Central memory CD8-positive, alpha-beta T cell (primary cell): ENCODE results near the gene NECAB2.
"Not testable (repeated sequence)": the region's sequence is repeated elsewhere in the genome, so short reads cannot be mapped to it uniquely, and the experiment has no call there.

ENCODE experiments used
- ATAC-seq: fragments of 150-1000 bp; cut with Tn5 transposase; replicated peaks from 2 replicates; pipeline ENCODE4 v1.10.0; 2022; ENCODE audit warnings: mild to moderate bottlenecking, moderate FRiP score, moderate number of reproducible peaks; ENCODE audit not compliant: poor library complexity, severe bottlenecking; ENCODE audit errors: extremely low read depth
- DNase-seq, 2 donors: peaks; one replicate each; pipeline ENCODE4 v3.0.0; 2021; ENCODE audit warnings: low spot score in 2 of 2
- H3K27ac Mint-ChIP-seq: one replicate; pipeline ENCODE4 v1.8.0; 2022; ENCODE audit warnings: low read depth, mild to moderate bottlenecking, moderate library complexity, mixed read lengths
- H3K27me3 Mint-ChIP-seq: one replicate; pipeline ENCODE4 v1.8.0; 2022; ENCODE audit warnings: mixed read lengths
- H3K36me3 Mint-ChIP-seq: one replicate; pipeline ENCODE4 v1.8.0; 2022; ENCODE audit warnings: mild to moderate bottlenecking, moderate library complexity, mixed read lengths; ENCODE audit not compliant: insufficient read depth
- H3K4me1 Mint-ChIP-seq: one replicate; pipeline ENCODE4 v1.8.0; 2022; ENCODE audit warnings: mixed read lengths
- H3K4me3 Mint-ChIP-seq: one replicate; pipeline ENCODE4 v1.8.0; 2022; ENCODE audit warnings: mild to moderate bottlenecking, moderate library complexity, mixed read lengths
- H3K9me3 Mint-ChIP-seq: one replicate; pipeline ENCODE4 v1.8.0; 2022; ENCODE audit warnings: mixed read lengths

Gene NECAB2

GRCh38 chr16:83940119-83940518 lies 27.9 kb upstream of the NECAB2 start:
- peaks cover 15% of the 10 kb centered on the region for H3K27me3 Mint-ChIP-seq
- H3K4me1 Mint-ChIP-seq, result no peaks in the 10 kb centered on the region
- ATAC-seq (no peak), DNase-seq (no peak)
- H3K4me3 Mint-ChIP-seq, result no peak overlapping the region
- no peaks in the 10 kb centered on the region for H3K9me3 Mint-ChIP-seq
- H3K36me3 Mint-ChIP-seq, result peaks cover 4% of the 10 kb centered on the region
- peak overlapping the region; percentile 6 for H3K27ac Mint-ChIP-seq

GRCh38 chr16:83940630-83941378 lies 27.2 kb upstream of the NECAB2 start:
- no peak overlapping the region for H3K4me3 Mint-ChIP-seq
- H3K9me3 Mint-ChIP-seq, result no peaks in the 10 kb centered on the region
- H3K27me3 Mint-ChIP-seq, result peaks cover 11% of the 10 kb centered on the region
- DNase-seq (no peak), ATAC-seq (no peak)
- H3K4me1 Mint-ChIP-seq, result no peaks in the 10 kb centered on the region
- H3K27ac Mint-ChIP-seq, result peak overlapping the region; percentile 6
- H3K36me3 Mint-ChIP-seq, result peaks cover 4% of the 10 kb centered on the region

- not testable (repeated sequence) for H3K36me3 Mint-ChIP-seq, H3K9me3 Mint-ChIP-seq, H3K27me3 Mint-ChIP-seq, ATAC-seq, H3K4me1 Mint-ChIP-seq, H3K27ac Mint-ChIP-seq, H3K4me3 Mint-ChIP-seq, DNase-seq
Measured at GRCh38 chr16:83941546-83941945, 26.5 kb upstream of the NECAB2 start.

- Mint-ChIP-seq H3K27ac (no peak overlapping the region), H3K36me3 (peaks cover 3% of the 10 kb centered on the region), H3K9me3 (no peaks in the 10 kb centered on the region), H3K27me3 (peaks cover 2% of the 10 kb centered on the region), H3K4me3 (no peak overlapping the region), H3K4me1 (no peaks in the 10 kb centered on the region)
- no peak for DNase-seq
- no peak for ATAC-seq
Measured at GRCh38 chr16:83942074-83942473, 26.0 kb upstream of the NECAB2 start.

- Mint-ChIP-seq H3K4me3 (no peak overlapping the region), H3K36me3 (no peaks in the 10 kb centered on the region), H3K27me3 (no peaks in the 10 kb centered on the region), H3K4me1 (no peaks in the 10 kb centered on the region), H3K9me3 (no peaks in the 10 kb centered on the region), H3K27ac (no peak overlapping the region)
- ATAC-seq (no peak), DNase-seq (no peak)
Measured at GRCh38 chr16:83942815-83943515, 25.1 kb upstream of the NECAB2 start.

- Mint-ChIP-seq H3K27ac (no peak overlapping the region), H3K27me3 (no peaks in the 10 kb centered on the region), H3K4me1 (no peaks in the 10 kb centered on the region), H3K9me3 (no peaks in the 10 kb centered on the region), H3K4me3 (no peak overlapping the region), H3K36me3 (no peaks in the 10 kb centered on the region)
- ATAC-seq, result no peak
- no peak for DNase-seq
Measured at GRCh38 chr16:83943516-83944050, 24.5 kb upstream of the NECAB2 start.

GRCh38 chr16:83945587-83945986 lies 22.5 kb upstream of the NECAB2 start:
- Mint-ChIP-seq H3K36me3 (no peaks in the 10 kb centered on the region), H3K27me3 (no peaks in the 10 kb centered on the region), H3K27ac (no peak overlapping the region), H3K4me1 (no peaks in the 10 kb centered on the region), H3K9me3 (no peaks in the 10 kb centered on the region), H3K4me3 (no peak overlapping the region)
- no peak for DNase-seq
- ATAC-seq, result no peak

- H3K4me3 Mint-ChIP-seq, result no peak overlapping the region
- no peak for DNase-seq
- no peaks in the 10 kb centered on the region for H3K4me1 Mint-ChIP-seq
- H3K27me3 Mint-ChIP-seq, result no peaks in the 10 kb centered on the region
- no peak overlapping the region for H3K27ac Mint-ChIP-seq
- no peak for ATAC-seq
- no peaks in the 10 kb centered on the region for H3K36me3 Mint-ChIP-seq
- no peaks in the 10 kb centered on the region for H3K9me3 Mint-ChIP-seq
Measured at GRCh38 chr16:83946154-83946780, 21.8 kb upstream of the NECAB2 start.

GRCh38 chr16:83946781-83947566 lies 21.1 kb upstream of the NECAB2 start:
- DNase-seq (no peak), ATAC-seq (no peak)
- Mint-ChIP-seq H3K4me1 (no peaks in the 10 kb centered on the region), H3K27me3 (no peaks in the 10 kb centered on the region), H3K36me3 (no peaks in the 10 kb centered on the region), H3K4me3 (no peak overlapping the region), H3K9me3 (no peaks in the 10 kb centered on the region), H3K27ac (no peak overlapping the region)

GRCh38 chr16:83947642-83948234 lies 20.3 kb upstream of the NECAB2 start:
- no peak overlapping the region for H3K4me3 Mint-ChIP-seq

GRCh38 chr16:83948914-83949723 lies 18.9 kb upstream of the NECAB2 start:
- Mint-ChIP-seq H3K27me3 (peaks cover 2% of the 10 kb centered on the region), H3K27ac (no peak overlapping the region), H3K36me3 (no peaks in the 10 kb centered on the region), H3K9me3 (no peaks in the 10 kb centered on the region), H3K4me3 (no peak overlapping the region), H3K4me1 (no peaks in the 10 kb centered on the region)
- DNase-seq (no peak), ATAC-seq (no peak)

More at GRCh38 chr16:83947642-83948234, 20.3 kb upstream of the NECAB2 start:
- ATAC-seq (no peak), DNase-seq (no peak)
- Mint-ChIP-seq H3K27me3 (no peaks in the 10 kb centered on the region), H3K36me3 (no peaks in the 10 kb centered on the region), H3K9me3 (no peaks in the 10 kb centered on the region), H3K27ac (no peak overlapping the region), H3K4me1 (no peaks in the 10 kb centered on the region)
